ENCODE measurements around the gene NOXA1.

GRCh38 chr9:137408651-137409405 lies 14.4 kb upstream of the NOXA1 start:
- TF ChIP-seq YY1 (IDR thresholded peaks at IDR 0.05; ENCODE audit: insufficient read depth, insufficient read length), result no peak
- TF ChIP-seq ZNF274 (IDR thresholded peaks at IDR 0.05; ENCODE audit: low read depth, low read length), result no peak
- no peak for TF ChIP-seq SUZ12 (IDR thresholded peaks at IDR 0.05; ENCODE audit: extremely low read depth, insufficient read depth, insufficient read length)

All from NT2/D1 (cell line).